Gastrocnemius medialis (tissue), 4 donors: Measurements from ENCODE around the gene AGAP1. TPM values are rescaled to one million over a fixed set of nuclear protein-coding genes. Genes with fewer than 3 reads are reported as not detected.

Experiments used
- ATAC-seq, 2 donors: fragments of 150-250 bp; one replicate each; pipeline ENCODE4 v1.9.1; 2016
- DNase-seq, 2 donors: peaks; one replicate each; pipeline ENCODE4 v3.0.0-alpha.2; 2019
- H3K27ac ChIP-seq, 4 donors: fragments of 200-600 bp; sonication (generic); 1 replicate in 1 of 4; 2 replicates in 3 of 4; pipeline ENCODE4 v1.5.1; 2016 to 2018; ENCODE audit warnings: mild to moderate bottlenecking in 2 of 4, moderate library complexity in 1 of 4
- H3K27me3 ChIP-seq, 3 donors: fragments of 200-600 bp; sonication (generic) in 2 of 3; 1 replicate in 1 of 3; 2 replicates in 2 of 3; pipeline versions ENCODE4 v1.5.1 to v1.6.0; 2016 to 2019; ENCODE audit warnings: mild to moderate bottlenecking in 1 of 3, moderate library complexity in 1 of 3
- H3K36me3 ChIP-seq, 2 donors: fragments of 200-600 bp; sonication (generic) in 1 of 2; one replicate each; pipeline ENCODE4 v1.5.1; 2017 to 2018
- H3K4me1 ChIP-seq, 2 donors: fragments of 200-600 bp; sonication (generic) in 1 of 2; one replicate each; pipeline ENCODE4 v1.5.1; 2016 to 2017; ENCODE audit warnings: mild to moderate bottlenecking in 2 of 2
- H3K4me3 ChIP-seq, 4 donors: fragments of 200-600 bp; sonication (generic) in 3 of 4; 1 replicate in 1 of 4; 2 replicates in 3 of 4; pipeline ENCODE4 v1.5.1; 2016 to 2019; ENCODE audit warnings: mild to moderate bottlenecking in 2 of 4
- H3K9me3 ChIP-seq, 3 donors: fragments of 200-600 bp; sonication (generic) in 2 of 3; 1 replicate in 1 of 3; 2 replicates in 2 of 3; pipeline ENCODE4 v1.5.1; 2016 to 2019
- POLR2A ChIP-seq, 2 donors: fragments of 450-650 bp; IDR thresholded peaks; one replicate each; pipeline ENCODE4 v1.6.1; 2017; ENCODE audit warnings: antibody characterized with exemption in 2 of 2, mild to moderate bottlenecking in 2 of 2, moderate library complexity in 2 of 2
- in situ Hi-C, 4 donors: fragments of 200-750 bp; cut with MboI; loops; one replicate each; pipeline versions ENCODE4 v1.15.0 to v1.8.0; 2017; ENCODE audit warnings: low sequenced_read_pairs in 4 of 4
- intact Hi-C: fragments of 100-400 bp; cut with DNase I; formaldehyde crosslinking; loops from one replicate; pipeline ENCODE4 v1.15.1; 2023; ENCODE audit warnings: low total_unique reads
- total RNA-seq, 4 donors: library from RNA; depleted of rRNA; stranded (reverse); fragments of >200 nt; gene quantifications; one replicate each; pipeline versions ENCODE4 v1.1.0 to v1.2.3, GENCODE V29; 2016
- TF ChIP-seq, protein P1 (sequence below), 5 experiments: fragments of 450-650 bp in 3 of 5; fragments of 200-600 bp in 2 of 5; sonication (generic) in 2 of 5; IDR thresholded peaks in 4 of 5; conservative IDR thresholded peaks in 1 of 5; 1 replicate in 4 of 5; 2 replicates in 1 of 5; pipeline ENCODE4 v1.5.1; 2016 to 2019; ENCODE audit warnings: antibody characterized with exemption in 5 of 5, mild to moderate bottlenecking in 3 of 5, moderate library complexity in 3 of 5

The AGAP1 gene
- total RNA-seq, 4 donors from 2014 or later, result 8.5 to 26.8 (median 14.4) TPM

DNA sequence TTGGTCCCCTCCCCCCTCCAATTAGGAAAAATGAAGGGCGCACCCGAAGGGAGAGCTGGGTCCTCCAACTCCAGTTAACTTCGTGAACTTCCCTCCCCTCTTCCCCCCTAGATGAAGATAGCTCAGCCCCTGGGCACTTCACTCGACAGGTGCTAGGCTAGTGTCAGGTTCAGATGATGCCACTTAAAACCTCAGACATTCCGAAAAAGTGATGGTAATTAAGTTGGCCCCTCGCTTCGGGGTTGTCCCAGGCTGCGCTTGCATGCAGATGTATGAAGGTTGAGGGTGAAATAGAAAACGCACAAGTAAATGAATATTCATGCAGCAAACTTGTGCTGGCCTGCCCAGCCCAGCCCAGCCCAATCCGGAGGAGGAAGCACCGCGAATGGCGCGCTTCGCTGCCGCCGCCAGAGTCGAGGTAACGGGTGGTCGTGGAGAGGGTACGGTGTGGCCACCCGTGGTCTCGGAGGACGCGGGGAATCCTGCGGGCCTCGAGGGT is 677.4 kb downstream of the AGAP1 start:
- DNase-seq (no peak), ATAC-seq (no peak)
- Histone ChIP-seq H3K4me3 (no peak overlapping the region), H3K36me3 (no peaks in the 10 kb centered on the region), H3K9me3 (no peaks in the 10 kb centered on the region), H3K4me1 (peaks cover 22 to 27% of the 10 kb centered on the region in 2 donors), H3K27ac (no peak overlapping the region), H3K27me3 (peaks cover 93 to 100% (median 97%) of the 10 kb centered on the region in 3 donors)
- in situ Hi-C loops, result no loop called here
- intact Hi-C loops, result no loop called here
- TF ChIP-seq, protein P1, sequence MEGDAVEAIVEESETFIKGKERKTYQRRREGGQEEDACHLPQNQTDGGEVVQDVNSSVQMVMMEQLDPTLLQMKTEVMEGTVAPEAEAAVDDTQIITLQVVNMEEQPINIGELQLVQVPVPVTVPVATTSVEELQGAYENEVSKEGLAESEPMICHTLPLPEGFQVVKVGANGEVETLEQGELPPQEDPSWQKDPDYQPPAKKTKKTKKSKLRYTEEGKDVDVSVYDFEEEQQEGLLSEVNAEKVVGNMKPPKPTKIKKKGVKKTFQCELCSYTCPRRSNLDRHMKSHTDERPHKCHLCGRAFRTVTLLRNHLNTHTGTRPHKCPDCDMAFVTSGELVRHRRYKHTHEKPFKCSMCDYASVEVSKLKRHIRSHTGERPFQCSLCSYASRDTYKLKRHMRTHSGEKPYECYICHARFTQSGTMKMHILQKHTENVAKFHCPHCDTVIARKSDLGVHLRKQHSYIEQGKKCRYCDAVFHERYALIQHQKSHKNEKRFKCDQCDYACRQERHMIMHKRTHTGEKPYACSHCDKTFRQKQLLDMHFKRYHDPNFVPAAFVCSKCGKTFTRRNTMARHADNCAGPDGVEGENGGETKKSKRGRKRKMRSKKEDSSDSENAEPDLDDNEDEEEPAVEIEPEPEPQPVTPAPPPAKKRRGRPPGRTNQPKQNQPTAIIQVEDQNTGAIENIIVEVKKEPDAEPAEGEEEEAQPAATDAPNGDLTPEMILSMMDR (IDR thresholded peaks at IDR 0.05 in 4 of 5, conservative IDR thresholded peaks at IDR 0.05 in 1 of 5), result no peak
- no peak for TF ChIP-seq POLR2A (IDR thresholded peaks at IDR 0.05)

DNA sequence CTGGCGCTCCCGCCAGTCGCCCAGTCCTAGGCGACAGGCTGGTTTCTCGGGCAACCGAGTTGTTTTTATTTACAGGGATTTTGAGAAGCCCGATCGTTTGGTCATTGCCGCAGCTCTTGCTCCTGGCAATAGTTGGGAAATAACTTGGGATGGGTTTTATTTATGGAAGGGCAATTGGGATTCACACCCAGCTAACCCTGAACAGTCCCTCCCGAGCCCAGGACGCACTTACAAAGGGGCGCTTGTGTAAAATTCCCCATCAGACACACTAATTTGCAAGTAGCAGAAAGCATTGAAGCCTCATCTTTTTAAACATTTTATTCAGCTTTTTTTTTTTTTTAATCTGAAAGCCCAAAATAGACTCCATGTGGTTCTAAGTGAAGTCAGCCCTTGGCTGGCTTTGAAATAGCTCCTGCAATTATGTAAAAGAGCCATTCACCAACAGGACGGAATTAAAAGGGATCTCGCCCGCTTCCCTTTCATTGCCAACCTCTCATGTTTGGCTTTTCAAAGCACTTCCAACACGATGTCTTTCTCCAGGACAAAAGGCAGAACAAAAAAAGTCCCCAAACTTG is 677.9 kb downstream of the AGAP1 start:
- no peaks in the 10 kb centered on the region for H3K36me3 ChIP-seq
- ATAC-seq (no peak), DNase-seq (no peak)
- H3K4me3 ChIP-seq, result no peak overlapping the region
- no peaks in the 10 kb centered on the region for H3K9me3 ChIP-seq
- no peak overlapping the region for H3K27ac ChIP-seq
- TF ChIP-seq, protein P1 (IDR thresholded peaks at IDR 0.05 in 4 of 5, conservative IDR thresholded peaks at IDR 0.05 in 1 of 5), result no peak
- TF ChIP-seq POLR2A (IDR thresholded peaks at IDR 0.05), result no peak
- in situ Hi-C loops (no loop called here), intact Hi-C loops (no loop called here)
- peaks cover 92 to 100% (median 97%) of the 10 kb centered on the region in 3 donors for H3K27me3 ChIP-seq
- H3K4me1 ChIP-seq, result peaks cover 22% of the 10 kb centered on the region in 2 donors

DNA sequence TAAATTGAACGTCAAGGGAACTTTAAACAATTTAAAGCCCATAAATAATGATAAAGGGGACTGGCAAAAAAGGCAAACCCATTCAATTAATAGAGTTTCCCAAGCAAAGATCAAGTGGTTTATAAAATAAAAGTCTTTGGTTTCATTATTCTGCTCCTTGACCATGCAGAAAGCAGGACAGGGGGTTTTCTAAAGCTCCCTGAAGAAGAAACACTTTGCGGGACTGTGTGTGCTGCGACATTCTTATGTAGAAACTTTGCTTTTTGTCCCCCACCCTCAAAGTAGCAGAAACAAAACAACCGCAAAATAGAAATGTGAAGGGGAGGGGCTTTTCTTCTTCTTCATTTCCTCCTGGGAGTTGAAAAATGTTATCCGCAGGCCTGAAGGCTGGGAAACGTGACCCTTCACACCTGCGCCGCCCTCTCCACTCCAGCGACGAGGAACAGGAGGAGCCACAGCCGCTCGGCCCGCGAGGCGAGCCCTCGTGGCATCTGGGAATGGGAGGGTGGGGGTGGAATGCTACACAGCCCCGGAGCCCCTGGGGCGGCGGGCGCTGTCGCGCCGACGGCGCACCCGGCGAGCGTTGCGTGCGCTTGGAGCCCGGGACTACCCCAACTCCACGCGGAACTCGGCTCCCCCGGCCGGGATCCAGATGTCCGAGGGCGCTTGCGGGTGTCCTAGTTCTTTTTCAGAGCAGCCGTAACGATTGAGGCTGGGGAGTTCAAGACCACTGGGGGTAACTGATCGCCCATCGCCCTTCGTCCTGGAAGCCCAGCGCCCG is 678.6 kb downstream of the AGAP1 start:
- Histone ChIP-seq H3K4me1 (peaks cover 16 to 19% of the 10 kb centered on the region in 2 donors), H3K27ac (no peak overlapping the region), H3K27me3 (peaks cover 92 to 99% (median 97%) of the 10 kb centered on the region in 3 donors), H3K9me3 (no peaks in the 10 kb centered on the region), H3K36me3 (no peaks in the 10 kb centered on the region), H3K4me3 (no peak overlapping the region)
- DNase-seq (no peak), ATAC-seq (no peak)
- in situ Hi-C loops, result no loop called here
- TF ChIP-seq POLR2A (IDR thresholded peaks at IDR 0.05), result no peak
- TF ChIP-seq, protein P1 (IDR thresholded peaks at IDR 0.05 in 4 of 5, conservative IDR thresholded peaks at IDR 0.05 in 1 of 5), result no peak
- intact Hi-C loops, result no loop called here

DNA sequence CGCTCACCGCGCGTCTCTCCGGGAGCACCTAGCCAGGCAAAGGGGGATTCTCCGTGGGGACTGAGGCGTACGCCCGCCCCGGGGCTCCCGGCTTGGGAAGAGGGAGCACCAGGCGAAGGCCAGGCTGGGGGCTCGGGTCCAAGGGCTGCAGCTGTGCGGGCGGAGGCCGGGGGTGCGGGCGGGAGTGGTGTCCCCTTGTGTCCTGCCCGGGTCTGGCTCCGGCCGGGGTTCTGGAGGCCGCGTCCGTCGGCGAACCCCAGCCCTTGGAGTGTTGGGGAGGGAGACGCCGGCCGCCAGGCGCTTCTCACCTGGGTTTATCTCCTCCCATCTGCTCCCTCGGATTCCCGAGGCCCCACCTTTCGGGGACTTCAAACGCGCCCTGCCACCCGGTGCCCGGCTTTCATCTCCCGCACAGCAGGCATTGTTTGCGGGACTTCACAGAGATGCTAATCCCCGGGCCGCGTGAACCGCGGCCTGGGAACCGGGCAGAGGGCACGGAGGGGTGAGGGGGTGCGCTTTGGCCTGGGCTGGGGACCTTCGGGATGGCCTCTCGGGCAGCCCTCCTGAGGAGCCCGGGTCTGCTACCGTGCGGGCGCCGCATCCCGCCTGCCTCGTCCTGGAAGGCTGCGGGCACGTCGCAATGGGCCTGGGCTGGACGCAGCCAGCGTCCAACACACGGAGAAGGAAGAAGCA is 679.3 kb downstream of the AGAP1 start:
- DNase-seq (no peak), ATAC-seq (no peak)
- Histone ChIP-seq H3K9me3 (no peaks in the 10 kb centered on the region), H3K36me3 (no peaks in the 10 kb centered on the region), H3K4me3 (no peak overlapping the region), H3K27me3 (peaks cover 96 to 99% (median 98%) of the 10 kb centered on the region in 3 donors), H3K27ac (no peak overlapping the region), H3K4me1 (peaks cover 23% of the 10 kb centered on the region in 2 donors)
- intact Hi-C loops, result no loop called here
- TF ChIP-seq POLR2A (IDR thresholded peaks at IDR 0.05), result no peak
- TF ChIP-seq, protein P1 (IDR thresholded peaks at IDR 0.05 in 4 of 5, conservative IDR thresholded peaks at IDR 0.05 in 1 of 5), result no peak
- in situ Hi-C loops, result no loop called here
